RPMI7951 (cell line): ENCODE results near the gene KIF1A. TPM values are rescaled to one million over a fixed set of nuclear protein-coding genes. Genes with fewer than 3 reads are reported as not detected.
A peak's percentile ranks its signal among the peaks of the same experiment; 100 is the strongest.

Experiments
- DNase-seq: peaks from one replicate; pipeline ENCODE4 v3.0.0-alpha.2; 2012; ENCODE audit warnings: low read depth
- total RNA-seq: library from RNA; depleted of rRNA; stranded (reverse); fragments of >200 nt; shearing (Covaris generic); gene quantifications from 2 replicates; pipeline ENCODE4 v1.2.3, GENCODE V29; 2014

Gene KIF1A
- total RNA-seq, 1 experiment from 2014 or later: 0.36 TPM

DNA sequence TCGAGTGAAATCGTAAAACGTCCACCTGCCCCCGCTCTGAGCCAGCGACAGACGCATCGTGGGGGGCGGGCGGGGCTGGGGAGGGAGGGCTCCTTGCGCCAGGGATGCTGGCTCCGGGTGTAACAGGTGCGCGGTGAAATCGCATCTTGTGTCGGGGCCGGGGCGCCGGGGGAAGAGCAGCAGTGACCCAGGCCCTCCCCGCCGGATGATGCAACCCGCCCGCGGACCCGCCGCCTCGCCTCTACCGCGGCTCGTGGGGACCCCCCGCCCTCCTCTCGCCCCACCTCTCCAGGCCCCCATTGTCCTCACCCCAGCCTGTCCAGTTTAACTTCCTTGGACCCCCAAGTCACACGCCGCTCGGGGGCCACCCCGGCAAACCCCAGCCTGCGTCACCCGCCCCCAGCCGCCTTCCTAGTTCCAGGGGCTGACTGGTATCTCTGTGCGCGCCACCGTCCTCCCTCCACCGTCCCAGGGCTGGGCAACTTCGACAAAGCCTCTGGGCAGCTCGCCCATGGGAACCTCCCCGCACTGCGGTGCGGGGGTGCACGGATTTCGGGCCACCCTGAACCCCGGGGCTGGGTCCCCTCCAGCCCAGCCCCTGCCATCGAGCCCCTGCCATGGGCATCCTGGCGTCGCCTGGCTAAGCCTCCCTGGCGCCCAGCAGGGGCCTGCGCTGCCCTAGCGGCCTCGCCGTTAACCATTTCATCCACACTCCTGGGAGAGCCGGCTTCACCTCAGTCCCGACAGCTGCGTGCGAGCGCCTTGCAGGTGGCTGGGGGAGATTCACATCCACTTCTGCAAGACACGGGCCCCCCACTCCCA, 799 bp upstream of the KIF1A start:
- DNase-seq: no peak

DNA sequence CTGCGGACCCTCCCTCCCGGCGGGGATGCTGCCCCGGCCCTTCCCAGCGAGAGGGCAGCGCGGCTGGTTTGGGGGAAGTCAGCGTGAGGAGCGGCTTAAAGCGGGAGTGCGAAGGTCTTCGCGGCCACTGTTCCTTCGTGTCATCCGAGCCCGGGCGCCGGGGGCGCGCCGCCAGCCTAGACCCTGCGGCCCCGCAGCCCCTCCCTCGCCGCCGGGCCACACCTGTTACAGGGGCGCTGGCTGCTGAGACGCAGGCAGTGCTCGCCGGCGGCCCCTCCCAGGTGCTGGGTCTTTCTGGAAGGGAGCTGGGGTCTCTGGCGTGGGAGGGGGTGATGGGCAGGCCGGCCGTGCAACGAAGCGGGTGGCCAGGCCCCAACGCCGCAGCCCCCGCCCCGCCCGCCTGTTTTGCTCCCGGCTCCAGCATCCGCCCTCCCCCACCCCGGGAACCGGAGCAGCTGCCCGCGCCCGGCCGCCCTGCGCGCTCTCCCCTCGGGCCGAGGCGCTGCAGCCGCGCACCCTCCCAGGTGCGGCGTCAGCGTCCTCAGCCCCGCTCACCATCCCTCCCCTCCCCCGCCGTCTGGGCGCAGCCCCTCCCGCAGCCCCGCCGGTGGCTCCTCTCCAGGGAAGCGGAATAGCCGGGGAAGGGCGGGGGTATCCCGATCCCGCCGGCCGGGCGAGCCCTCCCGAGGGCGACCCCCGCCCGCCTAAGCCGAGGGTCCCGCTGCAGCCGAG, 727 bp downstream of the KIF1A start:
- DNase-seq: no peak

DNA sequence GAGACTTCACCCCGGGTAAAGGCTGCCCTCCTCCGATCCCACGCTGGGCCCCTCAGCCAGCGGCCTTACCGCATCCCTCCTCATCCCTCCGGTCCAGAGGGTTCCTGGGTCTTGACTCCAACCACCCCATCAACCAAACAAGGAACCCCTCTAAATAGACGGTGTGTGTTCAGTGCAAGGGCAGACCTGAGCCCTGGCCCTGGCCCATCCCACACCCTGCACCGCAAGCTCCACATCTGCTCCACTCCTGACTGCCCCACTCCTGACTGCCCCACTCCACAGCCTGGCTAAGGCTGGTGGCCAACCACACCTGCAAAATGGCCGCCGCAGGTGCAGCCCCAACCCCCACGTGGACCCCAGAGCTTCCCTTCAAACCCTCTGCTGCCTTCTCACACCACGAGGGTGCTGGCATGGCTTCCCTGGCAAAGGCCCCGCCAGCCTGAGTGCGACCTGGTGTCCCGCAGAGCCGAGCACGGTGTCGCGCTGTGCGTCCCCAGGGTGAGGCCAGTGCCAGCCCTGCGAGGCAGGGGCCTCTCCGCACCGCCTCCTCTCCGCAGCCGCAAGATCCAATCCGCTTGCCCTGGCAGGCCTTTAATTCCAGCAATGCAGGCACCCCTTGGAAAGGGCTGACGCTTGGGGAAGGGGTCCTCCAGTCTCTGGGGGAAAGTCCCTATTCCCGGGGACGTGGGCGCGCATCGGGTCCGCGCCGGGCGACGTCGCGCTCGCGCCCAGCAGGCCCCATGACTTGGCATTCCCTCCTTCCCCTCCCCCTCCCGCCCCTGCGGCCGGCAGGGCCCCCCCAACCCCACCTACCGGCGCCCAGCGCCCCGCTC, 1.5 kb downstream of the KIF1A start:
- no peak for DNase-seq

DNA sequence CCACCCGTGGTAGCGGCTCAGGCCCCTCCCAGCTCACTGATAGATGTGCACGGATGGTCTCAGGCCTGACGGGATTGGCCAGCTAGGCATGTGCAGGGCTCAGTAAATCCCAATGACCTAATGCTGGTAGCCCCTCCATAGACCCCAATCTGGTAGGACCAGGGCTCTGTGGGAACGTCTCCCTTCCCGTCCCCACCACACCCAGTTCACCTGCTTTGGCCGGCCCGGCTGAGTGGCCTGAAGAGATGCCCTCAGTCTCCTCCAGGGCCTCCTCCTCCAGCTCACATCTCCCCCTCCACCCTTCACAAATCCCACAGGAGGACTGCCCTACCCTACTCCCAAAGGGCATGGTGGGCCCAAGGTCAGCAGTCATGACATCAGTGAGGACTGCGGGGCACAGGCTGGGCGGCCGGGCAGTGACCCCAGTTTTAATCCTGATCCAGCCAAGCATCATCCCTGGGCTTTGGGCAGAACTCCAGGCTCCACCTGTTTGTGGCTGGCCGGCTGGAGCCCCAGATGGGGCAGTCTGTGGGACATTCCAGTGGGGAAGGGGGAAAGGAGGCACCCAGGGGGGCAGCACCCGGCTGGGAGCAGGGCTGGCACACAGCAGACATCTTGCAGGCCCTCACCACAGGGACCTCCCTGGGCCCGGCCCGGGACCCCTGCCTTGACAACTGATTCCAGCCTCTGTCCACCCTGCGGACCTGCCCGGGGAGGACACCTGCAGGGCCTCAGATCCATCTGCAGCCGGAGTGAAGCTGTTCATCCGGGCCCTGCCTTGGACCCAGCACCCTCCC, 2.3 kb downstream of the KIF1A start:
- no peak for DNase-seq

DNA sequence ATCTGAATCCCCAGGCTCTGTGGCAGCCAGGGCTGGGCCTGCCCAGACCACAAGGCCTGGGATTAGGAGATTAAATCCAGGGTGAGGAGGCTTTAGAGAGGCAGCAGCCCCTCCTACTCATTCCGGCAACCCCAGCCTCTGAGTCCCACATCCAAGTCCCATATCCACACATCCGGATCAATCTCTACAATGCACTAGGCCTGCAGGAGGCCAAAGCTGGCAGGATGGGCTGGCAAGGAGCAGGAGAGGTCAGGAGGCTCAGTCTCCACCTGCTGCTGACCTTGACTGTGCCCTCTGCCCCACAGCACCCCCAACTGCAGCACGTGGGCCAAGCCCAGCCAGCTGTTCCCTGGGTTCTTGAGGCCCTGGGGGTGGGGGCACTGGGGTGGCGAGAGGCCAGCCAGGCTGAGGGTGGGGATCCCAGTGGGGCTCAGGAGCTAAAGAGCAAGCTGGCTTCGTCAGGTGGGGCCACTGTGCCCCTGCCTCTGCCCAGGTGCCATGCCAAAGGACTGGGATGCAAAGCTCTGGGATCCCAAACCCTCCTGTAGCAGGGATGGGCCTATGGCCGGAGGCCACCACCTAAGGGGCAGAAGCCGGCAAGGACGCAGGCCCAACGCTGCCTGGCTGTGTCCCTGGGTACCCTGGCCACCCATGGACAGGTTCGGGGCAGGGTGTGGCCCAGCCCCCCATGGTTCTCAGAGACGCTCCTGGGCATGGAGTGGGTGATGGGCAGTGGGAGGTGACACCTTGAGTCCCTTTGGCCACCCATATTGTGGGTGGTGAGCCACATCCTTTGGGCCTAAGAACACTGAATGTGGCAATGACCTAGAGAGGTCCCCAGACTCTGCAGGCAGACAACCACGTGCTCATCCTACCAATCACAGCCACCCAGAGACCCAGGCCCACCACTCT, 3.2 kb downstream of the KIF1A start:
- no peak for DNase-seq

DNA sequence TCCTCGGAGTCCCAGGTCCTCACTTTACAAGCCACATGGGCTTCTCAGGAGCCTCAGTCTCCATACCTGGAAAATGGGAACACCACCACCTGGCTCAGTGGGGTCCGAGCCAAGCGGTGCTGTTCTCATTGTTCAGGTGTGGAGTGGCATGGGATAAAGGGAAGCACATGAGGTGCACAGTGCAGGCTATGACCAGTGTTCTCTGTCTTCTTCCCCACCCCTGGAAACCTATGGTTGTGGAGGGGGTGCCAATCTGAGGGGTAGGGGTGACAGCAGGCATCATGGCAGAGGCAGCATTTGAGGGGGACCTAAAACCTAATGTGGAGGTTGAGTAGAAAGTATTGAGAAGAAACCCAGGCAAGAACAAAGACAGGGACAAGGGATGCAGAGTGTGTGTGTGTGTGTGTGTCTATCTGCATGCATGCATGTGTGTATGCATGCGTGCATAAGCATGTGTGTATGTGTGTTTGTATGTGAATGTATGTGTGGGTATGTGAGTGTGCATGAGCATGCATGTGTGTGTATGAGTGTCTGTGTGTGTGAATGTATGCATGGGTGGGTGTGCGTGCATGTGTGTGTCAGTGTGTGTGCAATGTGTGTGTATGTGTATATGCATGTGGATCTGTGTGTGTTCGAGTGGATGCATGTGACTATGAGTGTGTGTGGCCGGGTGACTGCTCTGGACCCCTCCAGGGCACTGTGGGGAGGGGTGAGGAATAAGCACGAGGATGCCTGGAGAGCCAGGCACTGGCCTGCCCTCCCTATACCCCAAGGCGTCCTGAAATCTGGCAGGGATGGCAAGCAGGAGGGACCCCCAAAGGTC, 4.0 kb downstream of the KIF1A start:
- DNase-seq: no peak

DNA sequence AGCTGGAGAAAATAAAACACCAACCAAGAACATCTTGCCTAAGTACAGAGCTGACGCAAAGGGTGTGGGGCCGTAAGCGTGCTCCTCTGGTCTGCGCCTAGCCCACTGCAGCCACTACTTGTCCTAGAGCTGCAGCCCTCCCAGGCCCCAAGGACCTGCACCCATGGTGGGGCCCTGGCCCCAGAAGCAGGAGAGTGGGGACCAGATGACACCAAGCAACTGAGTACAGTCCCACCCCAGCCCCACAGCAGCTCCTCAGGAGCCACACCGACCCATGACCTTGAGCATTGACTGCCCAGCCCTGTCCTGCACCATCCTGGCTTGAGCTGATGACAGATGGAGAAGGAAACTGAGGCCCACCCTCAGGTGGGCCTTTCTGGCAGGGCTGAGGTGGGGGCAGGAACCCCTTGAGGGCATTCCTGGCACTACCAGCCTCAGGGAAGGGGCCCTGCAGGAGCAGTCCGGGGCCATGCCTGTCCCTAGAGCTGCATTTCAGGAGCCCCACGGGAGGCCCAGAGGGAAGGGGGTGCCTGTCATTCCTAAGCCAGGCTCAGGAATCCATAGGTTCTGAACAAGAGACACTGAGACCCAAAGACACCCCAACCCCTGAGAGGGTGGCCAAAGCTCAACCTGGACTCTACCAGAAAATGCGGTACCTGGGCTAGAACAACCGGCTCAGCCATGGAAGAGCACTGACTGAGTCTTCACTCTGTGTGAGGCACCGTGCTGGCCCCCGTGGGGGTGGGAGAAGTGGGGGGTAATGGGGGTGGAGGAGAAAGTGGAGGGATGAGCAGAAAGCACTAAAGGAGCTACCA, 4.9 kb downstream of the KIF1A start:
- DNase-seq: no peak

DNA sequence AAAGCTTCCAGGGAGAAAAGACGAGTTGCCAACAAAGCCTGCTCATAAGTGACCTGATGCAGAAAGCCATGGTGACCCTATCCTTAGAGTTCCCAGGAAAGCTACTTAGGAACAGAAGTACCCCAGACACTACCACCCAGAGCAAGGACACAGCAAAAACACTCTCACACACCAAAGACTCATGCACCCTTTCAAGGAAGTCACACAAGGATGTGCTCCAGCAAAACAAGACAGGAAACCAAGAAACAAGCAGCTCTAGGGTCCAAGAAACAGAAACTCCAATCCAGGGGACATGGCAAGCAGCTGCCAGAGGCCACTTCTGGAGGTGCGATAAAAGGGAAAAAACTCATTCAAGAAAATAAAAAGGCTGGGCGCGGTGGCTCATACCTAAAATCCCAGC, 5.7 kb downstream of the KIF1A start:
- DNase-seq: no peak

DNA sequence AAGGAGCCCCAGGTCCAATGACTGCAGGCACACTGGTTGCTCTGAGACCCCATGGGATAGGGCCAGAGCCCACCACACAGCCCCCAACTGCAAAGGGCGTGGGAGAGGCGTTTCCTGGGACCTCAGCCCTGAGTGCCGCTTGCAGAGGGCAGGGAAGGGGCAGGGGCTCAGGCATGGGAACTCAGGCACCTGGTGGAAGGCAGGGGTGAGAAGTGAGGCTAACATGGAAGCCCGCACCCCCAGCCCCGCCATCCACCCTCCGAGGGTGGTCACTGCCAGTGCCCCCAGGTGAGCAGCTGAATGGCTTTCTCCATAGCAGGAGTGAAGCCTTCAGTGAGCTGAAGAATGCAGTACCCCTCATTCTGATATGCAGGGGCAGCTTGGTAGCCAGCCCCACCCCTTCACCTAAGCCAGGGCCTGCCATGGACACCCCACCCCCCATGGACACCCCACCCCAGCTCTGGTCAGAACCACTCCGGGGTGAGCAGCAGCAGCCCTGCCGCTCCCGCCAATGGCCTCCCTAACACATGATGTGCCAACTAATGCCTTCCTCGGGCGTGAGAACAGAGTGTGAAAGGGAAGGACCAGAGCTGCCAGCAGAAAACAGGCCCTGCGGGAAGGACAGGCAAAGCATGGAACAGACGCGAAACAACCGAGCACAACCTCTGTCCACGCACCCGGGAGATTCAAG, 6.6 kb downstream of the KIF1A start:
- no peak for DNase-seq

DNA sequence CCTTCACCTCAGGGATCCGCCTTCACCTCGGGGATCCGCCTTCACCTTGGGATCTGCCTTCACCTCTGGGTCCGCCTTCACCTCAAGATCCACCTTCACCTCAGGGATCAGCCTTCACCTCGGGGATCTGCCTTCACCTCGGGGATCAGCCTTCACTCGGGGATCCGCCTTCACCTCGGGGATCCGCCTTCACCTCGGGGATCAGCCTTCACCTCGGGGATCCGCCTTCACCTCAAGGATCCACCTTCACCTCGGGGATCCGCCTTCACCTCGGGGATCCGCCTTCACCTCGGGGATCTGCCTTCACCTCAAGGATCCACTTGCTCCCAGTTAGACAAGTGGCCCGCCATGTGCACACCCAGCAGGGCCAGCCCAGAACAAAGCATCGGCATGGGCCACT, 7.3 kb downstream of the KIF1A start:
- no peak for DNase-seq

DNA sequence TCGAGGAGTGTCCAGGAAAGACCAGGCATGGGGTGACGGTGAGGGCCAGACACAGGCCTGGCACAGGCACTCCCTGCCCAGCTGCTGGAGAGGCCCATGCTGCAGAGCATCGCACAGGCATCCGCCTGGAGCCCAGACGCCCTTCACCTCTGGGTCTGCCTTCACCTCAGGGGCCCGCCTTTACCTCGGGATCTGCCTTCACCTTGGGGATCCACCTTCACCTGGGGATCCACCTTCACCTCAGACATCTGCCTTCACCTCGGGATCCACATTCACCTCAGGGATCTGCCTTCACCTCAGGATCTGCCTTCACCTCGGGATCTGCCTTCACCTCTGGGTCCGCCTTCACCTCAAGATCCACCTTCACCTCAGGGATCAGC, 7.7 kb downstream of the KIF1A start:
- DNase-seq: no peak

DNA sequence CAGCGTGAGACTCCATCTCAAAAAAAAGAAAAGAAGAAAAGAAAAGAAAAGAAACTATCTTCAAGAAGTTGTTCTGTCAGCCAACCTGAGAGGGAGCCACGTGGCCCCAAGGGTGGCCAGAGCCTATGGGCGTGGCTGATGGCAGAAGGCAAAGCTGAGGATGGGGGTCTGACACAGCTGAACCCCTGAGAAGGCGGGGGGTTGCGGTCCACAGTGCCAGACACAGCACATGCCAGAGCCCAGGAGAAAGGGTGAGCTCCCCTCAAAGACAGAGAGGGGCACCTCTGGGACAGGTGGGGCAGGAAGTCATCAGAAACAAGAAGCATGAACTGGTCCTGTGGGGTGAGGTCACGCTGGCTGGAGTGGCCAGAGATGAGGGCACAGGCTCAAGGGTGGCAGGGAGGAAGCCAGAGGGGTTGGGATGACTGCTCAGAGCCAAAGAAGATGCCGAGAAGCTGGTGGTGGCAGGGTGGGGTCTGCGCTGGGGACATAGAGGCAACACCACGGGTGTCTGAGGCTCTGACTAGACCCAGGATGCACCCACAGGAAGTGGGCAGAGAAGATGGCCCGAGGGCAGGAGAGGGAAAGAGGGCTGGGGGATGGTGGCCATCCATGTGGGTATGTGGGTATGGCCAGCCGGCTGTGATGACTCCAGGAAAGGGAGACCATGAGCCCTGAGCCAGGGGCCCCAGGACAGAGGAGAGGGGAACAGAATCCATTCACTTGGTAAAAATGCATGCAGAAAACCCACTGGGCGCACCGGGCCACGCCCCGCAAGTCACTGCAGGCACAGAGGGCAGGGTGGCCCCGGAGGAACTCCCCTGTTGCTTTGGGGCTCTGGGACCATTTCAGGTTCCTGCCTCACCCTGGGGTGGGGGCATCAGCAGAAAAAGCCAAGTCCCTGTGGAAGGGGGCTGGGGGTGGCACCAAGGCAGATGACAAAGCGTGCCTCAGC, 8.4 kb downstream of the KIF1A start:
- DNase-seq: no peak

DNA sequence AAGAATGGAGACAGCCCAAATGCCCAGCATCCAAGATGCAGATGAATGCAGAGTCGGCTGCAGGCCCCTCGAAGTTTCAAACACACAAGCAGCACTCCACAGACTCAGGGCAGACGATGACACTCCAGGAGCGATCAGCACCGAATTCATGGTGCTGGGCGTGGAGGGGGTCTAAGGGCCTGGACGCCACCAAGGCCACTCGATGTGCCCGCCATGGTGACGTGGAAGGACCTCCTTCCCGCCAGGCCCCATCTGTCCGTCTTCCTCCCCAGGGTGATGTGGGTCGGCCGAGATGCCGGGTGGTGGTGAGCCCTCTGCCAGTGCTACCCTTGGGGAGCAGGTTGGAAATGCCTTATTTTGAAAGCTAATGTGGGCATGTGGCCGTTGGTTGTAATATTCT, 9.4 kb downstream of the KIF1A start:
- no peak for DNase-seq

DNA sequence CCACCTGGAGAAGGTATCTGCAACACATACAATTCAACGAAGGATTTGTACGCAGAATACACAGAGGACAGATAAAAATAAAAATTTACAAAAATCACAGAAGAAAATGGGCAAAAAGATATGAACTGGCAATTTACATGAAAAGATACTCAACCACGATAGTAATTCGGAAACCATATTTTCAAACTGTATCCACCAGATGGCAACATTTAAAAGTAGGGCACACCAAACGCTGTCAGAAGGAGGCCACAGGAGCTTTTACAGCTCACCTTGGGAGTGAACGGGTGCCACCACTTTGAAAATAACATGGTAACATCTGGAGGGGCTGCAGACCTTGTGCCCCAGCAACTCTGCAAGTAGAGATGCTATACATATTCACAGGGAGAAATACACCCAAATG, 9.8 kb downstream of the KIF1A start:
- peak; percentile 32 for DNase-seq

DNA sequence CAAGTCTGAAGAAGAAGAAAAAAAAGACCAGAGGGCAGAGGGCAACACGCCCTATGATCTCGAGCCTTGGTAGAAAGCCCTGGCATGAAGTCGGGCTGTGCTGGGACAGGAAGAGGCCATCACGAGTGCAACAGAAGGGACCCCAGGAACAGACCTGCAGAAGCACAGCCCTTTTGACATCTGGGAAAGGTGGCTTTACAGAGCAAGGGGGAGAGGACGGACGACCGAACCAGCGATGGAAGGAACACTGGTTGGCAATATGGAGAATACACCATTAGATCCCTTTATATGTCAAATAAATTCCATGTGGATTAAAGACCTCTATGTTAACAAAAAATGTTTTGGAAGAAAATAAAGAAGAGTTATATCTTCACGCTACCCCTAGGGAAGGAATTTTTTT, 10.7 kb downstream of the KIF1A start:
- no peak for DNase-seq

DNA sequence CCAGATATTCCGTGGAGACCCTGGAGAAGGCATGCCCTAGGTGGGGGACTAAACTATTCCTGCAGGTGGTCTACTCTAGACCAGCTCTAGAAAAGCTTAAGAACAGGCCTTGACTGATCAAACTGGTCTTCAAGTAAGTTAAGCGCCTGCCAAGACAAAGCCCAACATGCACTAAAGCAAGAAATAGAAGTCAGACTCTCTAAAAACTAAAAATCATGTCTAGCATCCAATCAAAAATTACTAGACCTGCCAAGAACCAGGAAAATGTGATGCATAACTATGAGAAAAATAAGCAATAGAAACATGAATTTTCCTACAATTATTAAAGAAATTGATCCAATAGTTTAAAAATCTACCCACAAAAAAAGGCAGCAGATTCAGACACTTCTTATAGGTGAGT, 13.6 kb downstream of the KIF1A start:
- DNase-seq: no peak

DNA sequence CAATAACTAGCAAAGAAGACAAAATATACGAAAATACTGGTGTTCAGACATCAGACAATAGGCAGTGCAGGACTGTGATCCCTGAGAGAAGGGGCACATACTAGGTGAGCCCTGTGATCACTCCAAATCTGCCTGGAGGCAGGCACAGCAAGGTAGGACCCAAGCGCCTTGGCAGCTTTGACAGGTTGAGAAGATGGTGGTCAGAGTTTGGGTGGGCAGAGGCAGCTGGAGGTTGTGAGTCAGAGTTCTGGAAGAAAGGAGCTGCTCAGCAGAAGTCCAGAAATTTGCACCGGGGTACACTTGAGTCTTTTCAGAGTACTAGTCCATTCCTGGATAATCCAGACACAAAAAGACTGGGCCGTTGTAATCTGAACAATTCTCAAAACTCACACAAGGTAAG, 14.0 kb downstream of the KIF1A start:
- DNase-seq: no peak
